Measurements from ENCODE around the gene CPT1B. TPM values are rescaled to one million over a fixed set of nuclear protein-coding genes. Genes with fewer than 3 reads are reported as not detected.

The CPT1B gene
- total RNA-seq, 1 donor from 2014 or later, result 5.2 TPM

- DNase-seq (ENCODE audit: low read depth in 2 of 2), result no peak
Measured at GRCh38 chr22:50571264-50572175, 6.7 kb downstream of the CPT1B start.

GRCh38 chr22:50570861-50571260, 7.4 kb downstream of the CPT1B start:
- DNase-seq (ENCODE audit: low read depth in 2 of 2), result no peak

GRCh38 chr22:50569896-50570535, 8.2 kb downstream of the CPT1B start:
- DNase-seq (ENCODE audit: low read depth in 2 of 2), result no peak

- no peak for DNase-seq (ENCODE audit: low read depth in 2 of 2)
Measured at GRCh38 chr22:50569041-50569459, 9.2 kb downstream of the CPT1B start.

- no peak for DNase-seq (ENCODE audit: low read depth in 2 of 2)
Measured at GRCh38 chr22:50568626-50569025, 9.6 kb downstream of the CPT1B start.

- no peak for DNase-seq (ENCODE audit: low read depth in 2 of 2)
Measured at GRCh38 chr22:50567721-50568252, 10.4 kb downstream of the CPT1B start.

- DNase-seq (ENCODE audit: low read depth in 2 of 2), result no peak
Measured at GRCh38 chr22:50564289-50564688, 13.9 kb downstream of the CPT1B start.

GRCh38 chr22:50563413-50564160, 14.6 kb downstream of the CPT1B start:
- no peak for DNase-seq (ENCODE audit: low read depth in 2 of 2)

- DNase-seq (ENCODE audit: low read depth in 2 of 2), result peak; percentile 74 to 84
Measured at GRCh38 chr22:50562523-50563412, 15.5 kb downstream of the CPT1B start, which contains the start of gene SYCE3. TSS of gene SYCE3 (minus strand) at chr22:50562919. CDS start at chr22:50556405, 6,514 bp downstream.

- DNase-seq (ENCODE audit: low read depth in 2 of 2), result no peak
Measured at GRCh38 chr22:50561401-50562358, 16.5 kb downstream of the CPT1B start.

GRCh38 chr22:50560034-50560433, 18.2 kb downstream of the CPT1B start:
- DNase-seq (ENCODE audit: low read depth in 2 of 2), result no peak

- DNase-seq (ENCODE audit: low read depth in 2 of 2), result no peak
Measured at GRCh38 chr22:50556703-50557102, 21.5 kb downstream of the CPT1B start.

- DNase-seq (ENCODE audit: low read depth in 2 of 2), result no peak
Measured at GRCh38 chr22:50553310-50553709, 24.9 kb downstream of the CPT1B start.

GRCh38 chr22:50551160-50551752, 27.0 kb downstream of the CPT1B start:
- DNase-seq (ENCODE audit: low read depth in 2 of 2), result no peak

GRCh38 chr22:50550395-50550794, 27.8 kb downstream of the CPT1B start:
- no peak for DNase-seq (ENCODE audit: low read depth in 2 of 2)

GRCh38 chr22:50548921-50549790, 29.1 kb downstream of the CPT1B start:
- DNase-seq (ENCODE audit: low read depth in 2 of 2), result no peak

GRCh38 chr22:50548040-50548920, 29.9 kb downstream of the CPT1B start:
- DNase-seq (ENCODE audit: low read depth in 2 of 2), result no peak

All from lung microvascular endothelial cell (primary cell).